Hepatocyte (in vitro differentiated cells): ENCODE results near the gene RUSC1.

Experiments used
- EZH2 ChIP-seq: fragments of 200-600 bp; sonication (generic); IDR thresholded peaks from 2 replicates; pipeline ENCODE4 v1.6.1; 2016; ENCODE audit warnings: antibody characterized with exemption, mild to moderate bottlenecking, borderline replicate concordance
- EZH2phosphoT487 ChIP-seq: fragments of 200-600 bp; sonication (generic); IDR thresholded peaks from one replicate; pipeline ENCODE4 v1.6.1; 2018; ENCODE audit warnings: antibody characterized with exemption, mild to moderate bottlenecking, low read depth, moderate library complexity; ENCODE audit not compliant: unreplicated experiment, severe bottlenecking
- TF ChIP-seq, protein P1 (sequence below): fragments of 200-600 bp; sonication (generic); IDR thresholded peaks from 2 replicates; pipeline ENCODE4 v1.5.1; 2016; ENCODE audit warnings: antibody characterized with exemption, mild to moderate bottlenecking; ENCODE audit not compliant: poor library complexity

DNA sequence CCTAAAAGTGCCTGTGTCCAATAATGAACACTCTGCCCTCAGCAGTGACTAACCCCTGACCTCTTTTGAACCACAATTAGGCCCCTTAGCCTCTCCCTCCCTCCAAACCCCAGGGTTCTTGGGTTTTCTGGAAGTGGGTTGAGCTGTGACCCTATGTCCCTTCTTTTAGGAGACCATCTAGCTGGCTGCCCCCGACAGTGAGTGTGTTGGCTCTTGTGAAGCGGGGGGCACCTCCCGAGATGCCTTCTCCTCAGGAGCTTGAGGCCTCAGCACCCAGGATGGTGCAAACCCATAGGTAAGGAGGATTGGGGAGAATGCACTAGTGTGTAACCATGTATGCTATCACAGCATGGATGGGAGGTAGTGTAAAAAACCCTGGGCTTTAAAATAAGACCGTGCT lies 7.3 kb downstream of the RUSC1 start:
- TF ChIP-seq, protein P1, sequence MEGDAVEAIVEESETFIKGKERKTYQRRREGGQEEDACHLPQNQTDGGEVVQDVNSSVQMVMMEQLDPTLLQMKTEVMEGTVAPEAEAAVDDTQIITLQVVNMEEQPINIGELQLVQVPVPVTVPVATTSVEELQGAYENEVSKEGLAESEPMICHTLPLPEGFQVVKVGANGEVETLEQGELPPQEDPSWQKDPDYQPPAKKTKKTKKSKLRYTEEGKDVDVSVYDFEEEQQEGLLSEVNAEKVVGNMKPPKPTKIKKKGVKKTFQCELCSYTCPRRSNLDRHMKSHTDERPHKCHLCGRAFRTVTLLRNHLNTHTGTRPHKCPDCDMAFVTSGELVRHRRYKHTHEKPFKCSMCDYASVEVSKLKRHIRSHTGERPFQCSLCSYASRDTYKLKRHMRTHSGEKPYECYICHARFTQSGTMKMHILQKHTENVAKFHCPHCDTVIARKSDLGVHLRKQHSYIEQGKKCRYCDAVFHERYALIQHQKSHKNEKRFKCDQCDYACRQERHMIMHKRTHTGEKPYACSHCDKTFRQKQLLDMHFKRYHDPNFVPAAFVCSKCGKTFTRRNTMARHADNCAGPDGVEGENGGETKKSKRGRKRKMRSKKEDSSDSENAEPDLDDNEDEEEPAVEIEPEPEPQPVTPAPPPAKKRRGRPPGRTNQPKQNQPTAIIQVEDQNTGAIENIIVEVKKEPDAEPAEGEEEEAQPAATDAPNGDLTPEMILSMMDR: no peak
- TF ChIP-seq EZH2: no peak
- no peak for TF ChIP-seq EZH2phosphoT487
